Tibial artery (tissue), 4 donors: ENCODE results near the gene ACSS1.

Experiments used
- DNase-seq, 2 donors: peaks; one replicate each; pipeline ENCODE4 v3.0.0-alpha.2; 2019
- H3K27ac ChIP-seq, 2 donors: fragments of 200-600 bp; sonication (generic) in 1 of 2; 1 replicate in 1 of 2; 2 replicates in 1 of 2; pipeline ENCODE4 v1.5.1; 2018 to 2019; ENCODE audit warnings: mild to moderate bottlenecking in 1 of 2
- H3K27me3 ChIP-seq, 2 donors: fragments of 200-600 bp; sonication (generic) in 1 of 2; one replicate each; pipeline versions ENCODE4 v1.5.1 to v1.6.0; 2016 to 2019
- H3K36me3 ChIP-seq, 3 donors: fragments of 200-600 bp; sonication (generic) in 2 of 3; one replicate each; pipeline ENCODE4 v1.5.1; 2016 to 2019; ENCODE audit warnings: mild to moderate bottlenecking in 2 of 3
- H3K4me1 ChIP-seq, 4 donors: fragments of 200-600 bp; sonication (generic) in 2 of 4; 1 replicate in 3 of 4; 2 replicates in 1 of 4; pipeline ENCODE4 v1.5.1; 2016 to 2019
- H3K4me3 ChIP-seq, 2 donors: fragments of 200-600 bp; sonication (generic) in 1 of 2; 1 replicate in 1 of 2; 2 replicates in 1 of 2; pipeline ENCODE4 v1.5.1; 2018 to 2019; ENCODE audit warnings: mild to moderate bottlenecking in 2 of 2
- H3K9me3 ChIP-seq, 3 donors: fragments of 200-600 bp; sonication (generic) in 1 of 3; one replicate each; pipeline ENCODE4 v1.5.1; 2016 to 2019
- CTCF ChIP-seq, 2 experiments: fragments of 200-600 bp in 1 of 2; fragments of 450-650 bp in 1 of 2; IDR thresholded peaks; one replicate each; pipeline ENCODE4 v1.5.1; 2017 to 2019; ENCODE audit warnings: antibody characterized with exemption in 2 of 2, mild to moderate bottlenecking in 1 of 2, moderate library complexity in 1 of 2
- intact Hi-C: fragments of 100-400 bp; cut with DNase I; formaldehyde crosslinking; loops from one replicate; pipeline ENCODE4 v1.15.0; 2023; ENCODE audit warnings: low total_unique reads

Gene ACSS1

DNA sequence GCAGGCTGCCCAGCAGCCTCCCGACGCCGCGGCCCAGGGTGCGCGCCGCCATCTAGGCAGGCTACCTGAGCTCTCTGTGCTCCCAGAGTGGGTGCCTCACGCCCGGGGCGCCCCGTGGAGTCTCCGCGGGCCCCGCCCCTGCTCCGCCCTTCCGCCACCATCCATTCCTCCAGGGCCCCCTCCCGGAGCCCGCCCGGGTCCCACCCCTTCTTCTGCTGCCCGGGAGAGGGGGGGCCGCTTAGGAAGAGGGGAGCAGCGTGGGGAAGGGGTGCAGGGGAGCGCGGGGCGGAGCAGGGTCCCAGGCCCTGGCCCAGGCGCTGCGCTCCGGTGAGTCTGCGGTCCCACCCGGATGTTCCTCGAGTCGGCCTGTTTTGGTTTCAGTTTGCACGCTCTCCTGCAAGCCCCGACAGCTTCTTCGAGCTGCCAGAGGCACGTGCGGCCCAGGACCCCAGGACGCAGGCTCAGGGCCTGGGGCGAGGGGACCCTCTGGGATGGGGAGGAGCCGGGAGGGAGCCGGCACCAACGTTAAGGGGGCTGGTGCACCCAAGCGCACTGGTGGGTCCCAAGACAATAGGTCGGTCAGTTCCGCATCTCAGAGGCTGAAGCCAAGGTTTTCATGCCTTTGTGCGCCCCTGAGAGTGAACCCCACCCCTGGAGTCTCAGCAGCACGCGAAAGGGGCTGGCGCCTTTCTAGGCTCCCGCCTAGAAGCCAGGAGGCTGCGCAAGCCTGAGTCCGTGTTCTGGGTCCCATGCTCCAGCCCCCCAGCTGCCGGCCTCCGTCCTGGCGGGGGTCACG, at the start of gene ACSS1:
Gene ACSS1 (minus strand): TSS at position 89 of the 796 bp plus-strand sequence. CDS start 37 bp downstream, at position 52.
- intact Hi-C loops: loop anchor here (5.0 to 10.0 kb wide), 2 partner anchors 177 to 194 kb away; no protein-coding TSS in a partner anchor
- TF ChIP-seq CTCF (IDR thresholded peaks at IDR 0.05): no peak
- Histone ChIP-seq H3K27me3 (no peaks in the 10 kb centered on the region), H3K9me3 (no peaks in the 10 kb centered on the region), H3K4me3 (peak within 1 kb of the TSS; percentile 67 to 92), H3K27ac (peak within 1 kb of the TSS; percentile 93 to 96), H3K36me3 (no peaks in the 10 kb centered on the region), H3K4me1 (peaks cover 0 to 53% (median 42%) of the 10 kb centered on the region in 4 donors)
- DNase-seq: peak; percentile 61 to 87

DNA sequence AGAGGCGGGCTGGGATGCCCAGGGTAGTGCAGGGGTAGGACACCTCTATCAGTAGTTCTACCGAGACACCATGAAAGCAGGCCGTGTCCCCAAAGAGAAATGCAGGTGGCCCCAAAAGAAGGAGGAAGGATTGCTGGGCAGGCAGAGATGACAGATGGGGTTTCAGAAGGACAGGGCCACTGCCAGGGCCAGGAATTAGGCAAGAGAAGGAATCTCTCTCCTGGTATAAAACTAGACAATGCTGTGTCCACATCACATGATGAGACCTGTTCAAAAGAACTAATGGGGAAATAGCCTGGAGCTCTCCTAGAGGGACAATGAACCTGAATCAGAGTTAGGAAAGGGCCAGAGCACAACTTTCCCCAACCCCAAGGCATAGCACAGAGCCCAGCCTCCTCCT, 45.6 kb upstream of the ACSS1 start:
- no peak for TF ChIP-seq CTCF (IDR thresholded peaks at IDR 0.05)
- no peak for DNase-seq
- intact Hi-C loops: no loop called here
- Histone ChIP-seq H3K9me3 (no peaks in the 10 kb centered on the region), H3K4me3 (no peak overlapping the region), H3K4me1 (no peaks in the 10 kb centered on the region), H3K27ac (no peak overlapping the region), H3K27me3 (peaks cover 0 to 25% of the 10 kb centered on the region in 2 donors), H3K36me3 (no peaks in the 10 kb centered on the region)

- no peaks in the 10 kb centered on the region for H3K36me3 ChIP-seq
- H3K27ac ChIP-seq: no peak overlapping the region
- TF ChIP-seq CTCF (IDR thresholded peaks at IDR 0.05): no peak
- no peaks in the 10 kb centered on the region for H3K9me3 ChIP-seq
- no peak for DNase-seq
- peaks cover 0 to 25% of the 10 kb centered on the region in 2 donors for H3K27me3 ChIP-seq
- H3K4me1 ChIP-seq: no peaks in the 10 kb centered on the region
- intact Hi-C loops: no loop called here
- no peak overlapping the region for H3K4me3 ChIP-seq
Measured at GRCh38 chr20:25100914-25101313, 43.0 kb upstream of the ACSS1 start.

- Histone ChIP-seq H3K4me3 (no peak overlapping the region), H3K4me1 (no peaks in the 10 kb centered on the region), H3K27me3 (peaks cover 0 to 13% of the 10 kb centered on the region in 2 donors), H3K27ac (no peak overlapping the region), H3K9me3 (no peaks in the 10 kb centered on the region), H3K36me3 (no peaks in the 10 kb centered on the region)
- intact Hi-C loops: no loop called here
- no peak for TF ChIP-seq CTCF (IDR thresholded peaks at IDR 0.05)
- DNase-seq: no peak
Measured at GRCh38 chr20:25099601-25100140, 41.7 kb upstream of the ACSS1 start.

DNA sequence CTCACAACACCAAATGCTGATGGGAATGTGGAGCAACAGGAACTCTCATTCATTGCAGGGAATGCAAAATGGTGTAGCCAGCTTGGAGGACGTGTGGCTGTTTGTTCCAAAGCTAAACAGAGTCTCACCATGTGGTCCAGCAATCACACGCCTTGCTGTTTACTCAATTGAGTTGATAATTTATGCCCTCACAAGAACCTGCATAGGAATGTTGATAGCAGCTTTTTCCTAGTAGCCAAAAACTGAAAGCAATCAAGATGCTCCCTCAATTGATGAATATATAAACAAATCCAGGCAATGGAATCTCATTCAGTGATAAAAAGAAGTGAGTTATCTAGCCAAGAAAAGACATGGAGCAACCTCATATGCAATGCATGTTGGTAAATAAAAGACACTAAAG, 39.6 kb upstream of the ACSS1 start:
- intact Hi-C loops: no loop called here
- Histone ChIP-seq H3K4me1 (no peaks in the 10 kb centered on the region), H3K4me3 (no peak overlapping the region), H3K27ac (no peak overlapping the region), H3K9me3 (no peaks in the 10 kb centered on the region), H3K27me3 (no peaks in the 10 kb centered on the region), H3K36me3 (no peaks in the 10 kb centered on the region)
- no peak for TF ChIP-seq CTCF (IDR thresholded peaks at IDR 0.05)
- DNase-seq: no peak
